ENCODE measurements around the gene DNAH2.

GRCh38 chr17:7720125-7720524 lies 2.6 kb downstream of the DNAH2 start:
- no peak for TF ChIP-seq CTCF (IDR thresholded peaks at IDR 0.05; ENCODE audit: low read length)
- no peak for TF ChIP-seq EZH2phosphoT487 (IDR thresholded peaks at IDR 0.05; ENCODE audit: low read length)
- no peak for TF ChIP-seq EZH2 (optimal IDR thresholded peaks at IDR 0.05; ENCODE audit: low read depth, low read length)

Data from MM.1S (cell line).